K562 (cell line): ENCODE measurements around the gene SLC4A9. TPM values are rescaled to one million over a fixed set of nuclear protein-coding genes. Genes with fewer than 3 reads are reported as not detected.

ENCODE experiments used
- BCLAF1 ChIP-seq, 2 experiments: fragments of 450-650 bp in 1 of 2; IDR thresholded peaks; 2 replicates each; pipeline ENCODE4 v1.6.1; 2011 to 2017; ENCODE audit warnings: low read depth in 2 of 2, antibody characterized with exemption in 1 of 2, borderline replicate concordance in 1 of 2, low read length in 1 of 2, mild to moderate bottlenecking in 1 of 2, mixed read lengths in 1 of 2; ENCODE audit not compliant: control insufficient read depth in 1 of 2
- DPF2 ChIP-seq: fragments of 450-650 bp; IDR thresholded peaks from 2 replicates; pipeline ENCODE4 v1.6.1; 2016
- HCFC1 ChIP-seq: IDR thresholded peaks from 2 replicates; pipeline ENCODE4 v1.6.1; 2012; ENCODE audit warnings: low read depth, low read length, improper control_type of control experiment
- HLTF ChIP-seq: fragments of 450-650 bp; IDR thresholded peaks from 2 replicates; pipeline ENCODE4 v1.6.1; 2016
- HMG20A ChIP-seq: fragments of 450-650 bp; formaldehyde crosslinking; conservative IDR thresholded peaks from 2 replicates; pipeline ENCODE4 v1.4.0; 2020; ENCODE audit warnings: mild to moderate bottlenecking, mixed read lengths
- MECOM ChIP-seq: fragments of 250-450 bp; sonication (Bioruptor Pico); IDR thresholded peaks from 2 replicates; pipeline ENCODE4 v1.8.0; 2022; ENCODE audit warnings: inconsistent platforms
- SIN3A ChIP-seq, 2 experiments: fragments of 150-350 bp in 1 of 2; IDR thresholded peaks; 2 replicates each; pipeline ENCODE4 v1.6.1; 2011 to 2016; ENCODE audit warnings: borderline replicate concordance in 2 of 2, low read depth in 2 of 2, low read length in 2 of 2, mild to moderate bottlenecking in 2 of 2, moderate library complexity in 2 of 2; ENCODE audit not compliant: control insufficient read depth in 1 of 2
- SMARCC2 ChIP-seq: fragments of 450-650 bp; IDR thresholded peaks from 2 replicates; pipeline ENCODE4 v1.6.1; 2017; ENCODE audit warnings: antibody characterized with exemption, moderate library complexity, mild to moderate bottlenecking, low read depth
- ZNF707 ChIP-seq: fragments of 250-450 bp; sonication (Bioruptor Pico); conservative IDR thresholded peaks from 2 replicates; pipeline ENCODE4 v1.8.0; 2022; ENCODE audit warnings: inconsistent platforms, mild to moderate bottlenecking, moderate library complexity
- polyA plus RNA-seq, 8 experiments: library from polyadenylated mRNA; depleted of rRNA in 4 of 8; stranded (reverse) in 5 of 8; unstranded in 3 of 8; fragments of >200 nt; fragmentation: Nextera tagmentation in 2 of 8; fragmentation: Illumina TruSeq in 1 of 8; extraction: Ambion mirVana in 2 of 8; extraction: Trizol in 1 of 8; gene quantifications; 2 replicates each; pipeline versions ENCODE4 v1.2.1 to v1.2.3, GENCODE V29; 2011 to 2014; ENCODE audit warnings: inconsistent platforms in 1 of 8, missing spikeins in 1 of 8
- total RNA-seq, 7 experiments: library from RNA; depleted of rRNA in 6 of 7; stranded (reverse); fragments of >200 nt in 6 of 7; fragmentation: Illumina TruSeq in 2 of 7; extraction: Trizol in 2 of 7; gene quantifications; 2 replicates each; pipeline versions ENCODE4 v1.2.1 to v1.2.3, GENCODE V29; 2011 to 2021; ENCODE audit warnings: low replicate concordance in 1 of 7
- TF ChIP-seq, protein P1 (sequence below): sonication (generic); IDR thresholded peaks from 2 replicates; pipeline ENCODE4 v1.6.1; 2016

SLC4A9 gene
- total and polyA plus RNA-seq, 9 of the 15 experiments (the other 6 are each of a cell fraction or from before 2014, with no cell fraction given): 0.05 to 0.13 TPM; not detected in 7

- TF ChIP-seq SIN3A (IDR thresholded peaks at IDR 0.05; ENCODE audit: borderline replicate concordance in 2 of 2, control insufficient read depth in 1 of 2, low read depth in 2 of 2, low read length in 2 of 2) (peak in 1 of 2 experiments; percentile 35; a peak in 1 of 4 replicates), DPF2 (peak; percentile 42; the same call in 1 of the 2 replicates), HLTF (peak; percentile 61; the same call in 1 of the 2 replicates), HCFC1 (no peak), HMG20A (no peak), ZNF707 (CRISPR knock-in tag) (no peak), MECOM (peak; percentile 75; the same call in 1 of the 2 replicates), BCLAF1 (IDR thresholded peaks at IDR 0.05; ENCODE audit: borderline replicate concordance in 1 of 2, control insufficient read depth in 1 of 2, low read depth in 2 of 2, low read length in 1 of 2) (0 out of 4 replicates have a peak, but pooled peaks of 1 of the 2 experiments have one; percentile 52), SMARCC2 (peak; percentile 53; the same call in 1 of the 2 replicates)
- TF ChIP-seq, protein P1, sequence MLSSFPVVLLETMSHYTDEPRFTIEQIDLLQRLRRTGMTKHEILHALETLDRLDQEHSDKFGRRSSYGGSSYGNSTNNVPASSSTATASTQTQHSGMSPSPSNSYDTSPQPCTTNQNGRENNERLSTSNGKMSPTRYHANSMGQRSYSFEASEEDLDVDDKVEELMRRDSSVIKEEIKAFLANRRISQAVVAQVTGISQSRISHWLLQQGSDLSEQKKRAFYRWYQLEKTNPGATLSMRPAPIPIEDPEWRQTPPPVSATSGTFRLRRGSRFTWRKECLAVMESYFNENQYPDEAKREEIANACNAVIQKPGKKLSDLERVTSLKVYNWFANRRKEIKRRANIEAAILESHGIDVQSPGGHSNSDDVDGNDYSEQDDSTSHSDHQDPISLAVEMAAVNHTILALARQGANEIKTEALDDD: peak; percentile 27; the same call in 1 of the 2 replicates
Observed at GRCh38 chr5:140399979-140400729, 40.2 kb downstream of the SLC4A9 start (continued).
